Inflammatory macrophage (primary cell): ENCODE data around the gene MBNL2.
A peak's percentile ranks its signal among the peaks of the same experiment; 100 is the strongest.

ENCODE experiments used
- DNase-seq, 2 donors: peaks; one replicate each; pipeline ENCODE4 v3.0.0-alpha.2; 2020 to 2022

MBNL2 gene

DNA sequence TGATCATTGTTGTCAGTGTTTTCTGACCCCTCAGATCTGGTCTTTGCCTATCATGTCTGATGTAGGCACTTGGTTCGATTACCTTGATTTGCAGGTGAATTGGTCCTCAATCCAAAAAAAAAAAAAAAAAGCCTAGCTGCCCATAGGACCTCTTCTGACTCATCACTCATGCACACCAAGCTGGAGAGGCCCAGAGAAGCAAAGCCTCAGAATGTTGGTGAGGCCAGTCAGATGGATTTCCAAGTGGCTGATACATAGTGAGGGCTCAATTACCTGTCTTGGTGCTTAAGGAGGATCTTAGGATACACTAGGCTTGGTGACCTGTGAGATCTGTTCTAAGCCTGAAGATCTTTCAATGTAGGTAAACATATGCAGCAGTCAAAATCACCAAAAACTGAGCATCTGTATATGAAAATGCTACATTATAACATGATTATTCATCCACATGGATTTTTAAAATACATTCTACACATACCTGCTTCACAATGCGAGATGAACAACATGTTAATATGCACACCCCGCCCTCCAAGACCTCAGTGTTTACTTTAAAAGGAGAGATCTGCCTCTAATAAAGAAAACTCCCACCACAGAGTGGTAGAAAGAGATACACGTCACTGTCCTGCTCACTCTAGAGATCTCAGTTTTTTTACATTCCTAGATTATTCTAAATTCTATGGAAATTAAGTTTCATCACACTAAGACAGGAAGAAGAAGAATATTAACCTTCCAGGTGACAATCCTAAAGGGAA, 132.0 kb downstream of the MBNL2 start:
- DNase-seq, result no peak

DNA sequence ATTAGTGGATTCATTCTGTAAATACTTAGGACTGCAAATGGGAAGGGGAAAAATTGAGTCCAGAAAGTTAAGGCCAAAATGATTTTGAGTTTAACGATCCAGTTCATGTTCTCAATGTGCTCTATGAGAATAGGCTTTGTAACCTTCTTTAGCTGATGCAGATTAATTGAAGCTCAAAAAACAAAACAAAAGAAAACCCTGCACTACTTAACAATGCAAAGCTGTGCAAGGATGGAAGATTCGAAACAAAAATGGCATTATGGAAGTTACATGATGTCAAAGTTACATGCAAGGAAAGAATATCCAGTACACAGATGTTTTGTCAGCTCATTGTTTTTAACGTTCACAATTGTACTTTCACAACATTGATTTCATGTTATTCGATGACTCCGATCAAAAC, 132.7 kb downstream of the MBNL2 start:
- DNase-seq, result no peak

DNA sequence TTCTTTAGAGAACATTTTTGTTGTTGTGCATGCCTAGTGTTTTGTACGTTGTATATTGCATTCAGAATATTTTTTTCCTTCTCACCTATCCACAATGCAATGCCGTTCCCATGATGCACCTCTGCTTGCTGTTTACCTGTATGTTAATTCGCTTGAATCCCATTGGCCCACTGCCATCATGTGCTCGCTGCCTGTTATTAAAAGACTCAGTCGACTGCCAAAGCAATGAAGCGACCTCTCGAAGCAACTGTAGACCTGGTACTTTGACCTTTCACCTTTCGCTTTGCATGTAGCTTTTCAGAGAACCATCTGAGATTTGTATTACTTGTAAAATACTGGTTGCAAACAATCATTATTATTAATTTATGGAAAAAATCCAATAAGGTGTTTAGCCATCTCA, 134.5 kb downstream of the MBNL2 start:
- DNase-seq, result no peak

DNA sequence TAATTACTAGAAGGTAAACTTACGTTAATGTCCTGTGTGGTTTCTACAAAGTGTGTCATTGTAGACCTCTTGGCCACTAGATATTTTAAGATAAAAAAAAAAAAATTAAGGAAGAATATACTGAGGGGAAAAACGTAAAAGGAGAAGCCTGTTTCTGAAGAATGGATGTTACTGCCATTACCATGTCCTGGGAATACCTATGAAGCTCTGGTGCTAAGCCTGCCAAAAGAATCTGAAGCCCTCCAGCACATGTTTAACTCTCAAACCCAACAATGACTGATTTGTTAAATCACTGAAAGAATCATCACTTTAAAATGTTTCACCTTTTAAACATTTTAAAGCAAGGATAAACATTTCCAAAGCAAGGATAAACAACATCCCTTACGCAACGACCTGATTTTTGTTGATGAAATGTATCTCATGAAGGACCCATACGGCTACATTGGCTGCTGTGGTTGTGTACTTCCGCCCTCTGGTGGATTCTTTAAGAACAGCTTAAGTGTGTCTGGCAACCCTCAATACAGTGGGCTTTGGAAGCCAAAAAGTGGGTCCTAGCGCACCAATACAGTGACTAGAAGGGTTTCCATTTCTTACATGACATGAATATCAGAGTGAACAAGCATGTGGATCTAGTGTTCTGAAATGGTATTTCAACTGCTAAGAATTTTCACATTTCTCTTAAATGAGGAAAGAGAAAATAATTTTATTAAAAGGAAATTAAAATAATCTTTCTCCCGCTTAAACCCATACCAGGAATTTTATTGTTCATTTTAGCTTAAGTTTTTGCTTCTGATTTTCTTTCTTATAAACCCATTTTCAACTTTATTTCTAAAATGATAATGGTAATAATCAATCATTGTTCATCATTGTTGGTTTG, 137.3 kb downstream of the MBNL2 start:
- peak; percentile 78 to 79 for DNase-seq

DNA sequence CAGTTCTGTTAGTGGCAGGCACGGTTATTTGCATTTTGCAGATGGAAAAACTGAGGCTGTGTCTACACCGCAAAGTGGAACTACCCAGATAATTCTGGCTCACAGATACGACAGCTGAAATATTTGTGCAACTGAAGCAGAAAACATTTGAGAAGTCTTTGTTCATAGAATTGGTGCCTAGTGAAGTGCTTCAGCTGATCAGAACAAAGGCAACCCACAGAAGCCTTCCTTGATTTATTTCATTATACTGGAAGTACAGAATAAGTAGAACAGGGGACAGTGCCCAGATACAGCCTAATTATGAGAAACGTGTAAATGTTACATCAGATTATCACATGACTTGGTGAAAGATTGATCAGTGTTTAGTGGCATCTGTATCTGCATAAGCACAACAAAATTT, 138.5 kb downstream of the MBNL2 start:
- DNase-seq, result no peak

DNA sequence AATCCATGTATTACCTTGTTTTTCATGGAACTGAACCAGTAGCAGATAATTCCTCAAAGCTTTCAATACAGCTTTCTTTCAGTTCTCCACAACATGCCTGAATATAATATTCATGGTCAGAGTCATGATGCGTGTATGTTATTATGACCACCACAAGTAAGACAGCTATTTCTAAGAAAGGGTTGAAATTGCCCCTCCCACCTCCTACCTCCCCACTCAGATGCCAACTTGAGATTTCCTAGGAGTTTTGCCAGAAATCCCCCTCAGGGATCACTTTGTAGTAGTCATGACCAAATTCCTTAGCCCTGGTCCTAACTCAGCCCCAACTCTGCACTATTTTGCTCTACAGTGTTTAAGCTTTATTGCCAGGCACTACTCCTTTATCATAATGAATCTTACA, 141.9 kb downstream of the MBNL2 start:
- no peak for DNase-seq

DNA sequence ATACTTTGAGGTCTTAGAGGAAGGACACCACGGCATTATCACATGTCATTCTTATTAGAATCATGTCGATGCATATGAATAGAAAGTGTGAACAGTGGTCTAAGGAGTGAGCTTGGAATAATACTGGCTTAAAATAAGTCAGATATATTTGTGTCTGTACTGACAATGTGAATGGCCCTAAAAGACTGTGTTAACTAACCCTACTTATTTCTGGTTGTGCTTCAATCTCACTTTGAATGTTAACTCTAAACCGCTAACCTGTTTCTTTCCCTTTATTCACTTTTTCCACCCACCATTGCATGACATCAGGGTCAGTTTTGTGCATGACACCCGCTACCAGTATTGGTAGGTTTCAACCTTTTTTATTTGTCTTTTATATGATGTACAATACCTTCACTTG, 142.7 kb downstream of the MBNL2 start:
- DNase-seq, result no peak

DNA sequence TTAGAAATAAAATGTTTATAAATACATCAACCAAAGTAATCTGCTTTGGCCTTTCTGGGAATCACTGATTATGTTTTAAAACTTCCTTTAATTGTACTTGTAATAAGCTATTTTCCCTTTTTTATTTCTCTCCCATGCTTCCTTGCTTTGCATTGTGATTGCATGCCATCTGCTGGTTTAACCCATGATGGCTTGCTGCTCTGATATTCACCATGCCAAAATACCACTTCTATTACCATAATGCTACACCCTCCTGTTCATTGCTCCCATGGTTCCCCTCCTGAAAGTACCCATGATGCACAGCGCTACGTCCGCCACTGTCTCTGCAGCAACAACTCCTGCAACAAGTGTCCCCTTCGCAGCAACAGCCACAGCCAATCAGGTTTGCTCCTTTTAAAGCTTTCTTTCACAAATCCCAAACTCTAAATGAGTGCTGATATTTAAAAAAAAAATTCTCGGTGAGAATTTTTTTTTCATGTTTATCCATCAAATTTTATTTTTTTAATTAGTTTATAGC, 144.1 kb downstream of the MBNL2 start:
- no peak for DNase-seq

DNA sequence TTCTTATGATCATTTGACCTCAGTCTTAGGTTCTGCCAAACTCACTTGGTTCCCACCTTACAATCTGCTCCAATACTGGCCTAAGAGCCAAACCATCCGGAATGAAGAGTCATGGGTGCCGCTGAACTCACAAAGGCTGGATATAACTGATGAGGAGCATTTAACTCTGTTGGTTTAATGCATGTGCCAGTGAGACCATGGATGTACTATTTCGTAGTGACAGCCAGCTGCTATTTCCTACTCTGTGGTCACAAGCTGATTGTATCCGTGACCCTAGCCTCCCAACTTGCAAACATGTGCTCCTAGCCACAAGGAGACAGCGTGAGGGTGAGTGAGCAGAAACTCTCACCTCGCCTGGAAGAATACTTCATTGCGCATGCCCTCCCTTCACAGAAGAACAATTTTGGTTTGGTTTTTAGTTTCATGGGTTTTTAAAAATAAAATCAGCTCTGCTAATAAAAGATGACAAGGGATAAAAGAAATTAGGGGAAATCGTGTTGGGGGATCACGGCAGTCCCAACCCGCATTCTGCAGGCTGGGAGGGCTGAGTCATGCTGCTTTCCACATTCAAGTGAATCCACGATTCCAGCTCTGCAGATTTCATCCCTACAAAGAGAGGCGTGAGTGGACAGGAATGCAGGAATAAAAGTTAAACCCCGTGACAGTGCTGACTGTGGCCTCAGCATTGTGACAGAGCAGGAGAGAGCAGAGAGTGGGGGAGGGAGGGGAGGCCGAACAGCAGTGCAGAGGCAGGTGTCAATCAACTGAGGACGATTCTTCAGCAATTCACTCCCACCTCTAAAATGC, 145.1 kb downstream of the MBNL2 start:
- DNase-seq, result peak; percentile 79 to 92

DNA sequence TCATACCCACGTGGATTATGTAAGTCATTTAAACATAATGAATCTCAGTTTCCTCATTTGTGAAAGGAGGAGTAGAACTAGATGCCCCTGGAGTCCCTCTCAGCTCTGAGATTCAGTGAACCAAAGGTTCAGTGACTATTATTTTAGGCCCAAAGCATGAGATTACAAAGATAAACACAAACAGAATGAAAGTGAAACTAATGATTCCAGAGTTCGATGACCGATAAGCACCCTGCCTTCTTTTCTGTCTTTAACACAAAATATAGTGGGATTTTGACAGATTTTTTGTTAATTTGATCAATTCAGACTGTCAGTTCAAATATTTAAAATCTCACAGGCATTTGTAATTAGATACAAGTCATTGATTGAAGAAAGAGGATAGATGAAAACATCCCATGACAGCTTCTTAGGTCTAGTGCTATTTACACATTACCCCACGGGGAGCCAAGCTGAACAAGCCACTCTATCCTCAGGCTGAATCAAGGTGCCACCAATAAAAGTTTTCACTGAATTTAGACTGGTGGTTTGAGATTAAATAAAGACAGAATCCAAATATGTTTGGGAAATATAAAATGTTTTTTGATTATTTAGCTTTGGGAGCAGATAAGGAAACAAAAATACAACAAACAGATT, 147.2 kb downstream of the MBNL2 start:
- DNase-seq, result peak; percentile 35 to 45

DNA sequence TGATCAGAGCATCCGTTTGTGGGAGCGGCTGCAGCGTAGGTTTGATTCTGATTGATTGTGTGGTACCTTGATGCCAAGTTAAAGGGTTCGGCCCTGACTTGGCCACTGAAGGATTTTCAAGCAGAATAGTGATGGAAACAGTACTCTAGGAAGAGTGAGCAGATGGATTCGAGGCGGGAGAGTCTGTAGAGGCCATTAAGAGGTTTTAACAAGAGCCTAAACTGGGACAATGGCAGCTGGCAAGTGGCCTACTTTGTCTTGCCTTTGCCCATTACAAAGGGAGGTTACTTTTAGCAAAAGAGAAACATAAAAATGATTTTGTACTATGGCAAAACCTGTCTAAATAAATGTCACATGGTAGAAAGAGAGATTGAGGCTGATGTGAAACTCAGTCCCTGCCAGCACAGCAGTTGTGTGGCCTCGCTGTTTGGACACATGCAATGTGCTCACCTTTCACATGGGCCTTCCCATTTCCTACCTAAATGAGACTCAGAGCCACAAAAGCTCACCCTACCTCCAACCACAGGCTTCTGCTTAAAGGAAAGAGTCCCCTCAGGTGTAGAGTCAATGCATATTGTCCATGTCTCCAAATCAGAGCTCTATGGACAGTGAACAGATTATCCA, 149.5 kb downstream of the MBNL2 start:
- no peak for DNase-seq

DNA sequence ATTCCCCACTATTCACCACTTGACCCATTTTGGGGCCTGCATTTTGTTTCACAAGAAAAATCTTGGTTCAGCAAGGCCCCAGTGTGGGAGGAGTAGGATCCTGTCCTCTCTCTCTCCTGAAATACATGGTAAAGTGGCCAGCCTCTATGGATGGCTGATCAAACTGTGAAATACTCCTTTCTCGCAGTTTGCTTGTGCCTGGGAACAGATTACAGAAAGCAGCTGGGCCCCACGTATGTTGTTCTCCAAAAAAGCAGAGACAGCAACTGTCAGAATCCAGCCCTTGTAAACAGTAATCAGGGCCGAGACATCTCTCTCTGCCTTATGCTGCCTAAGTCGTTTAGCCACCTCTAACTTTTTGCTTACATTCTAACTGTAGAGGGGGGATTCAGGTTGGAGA, 150.8 kb downstream of the MBNL2 start:
- DNase-seq, result no peak

DNA sequence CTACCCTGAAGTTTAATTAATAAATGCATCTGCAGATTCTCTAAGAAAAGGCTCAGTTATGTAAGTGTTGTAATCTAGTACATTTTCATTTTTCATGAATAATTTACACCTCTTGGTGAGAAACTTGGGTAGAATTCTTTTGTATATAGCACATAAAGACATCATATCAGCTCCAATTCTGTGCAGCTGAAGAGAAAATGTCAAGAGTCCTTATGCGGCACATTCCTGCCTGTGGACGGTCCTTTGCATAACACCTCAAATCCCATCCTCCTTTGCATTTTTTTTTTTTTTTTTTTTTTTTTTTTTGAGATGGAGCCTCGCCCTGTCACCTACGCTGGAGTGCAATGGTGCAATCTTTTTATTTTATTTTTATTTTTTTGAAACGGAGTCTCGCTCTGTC, 151.7 kb downstream of the MBNL2 start:
- DNase-seq, result no peak

DNA sequence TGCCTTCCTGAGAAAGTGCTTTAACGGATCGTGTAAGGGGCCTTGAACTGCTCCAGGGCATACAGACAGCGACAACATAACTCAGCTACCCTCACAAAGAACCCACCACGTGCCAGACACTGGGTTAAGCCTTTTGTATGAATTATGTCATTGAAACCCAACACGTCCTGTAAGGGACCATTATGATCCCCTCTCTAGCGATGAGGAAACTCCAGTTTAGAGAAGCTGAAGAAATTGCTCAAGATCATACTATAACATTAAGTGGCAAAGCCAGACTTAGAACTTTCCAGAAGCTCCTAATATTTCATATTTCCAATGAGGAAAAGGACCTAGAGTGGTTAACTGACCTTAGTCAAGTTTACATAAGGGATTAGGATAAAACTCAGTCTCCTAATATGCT, 154.8 kb downstream of the MBNL2 start:
- DNase-seq, result peak; percentile 54 to 60

DNA sequence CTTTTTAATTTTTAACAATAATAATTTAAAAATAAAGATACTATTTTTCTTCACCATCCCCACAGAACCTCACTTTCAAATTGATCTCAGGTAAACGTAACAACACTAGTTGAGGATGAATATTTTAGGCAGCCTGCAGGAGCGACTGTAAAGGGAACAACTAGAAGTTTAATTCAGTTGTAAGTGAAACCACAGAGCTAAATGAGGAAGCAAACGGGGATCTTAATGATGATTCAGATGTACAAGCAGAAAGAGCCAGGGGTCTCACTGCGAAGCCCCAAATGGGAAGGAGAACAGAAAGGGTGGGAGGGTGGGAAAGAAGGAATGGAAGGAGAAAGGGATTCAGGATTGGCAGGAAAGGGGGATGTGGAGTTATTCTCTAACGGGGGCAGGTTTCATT, 157.3 kb downstream of the MBNL2 start:
- peak; percentile 35 to 46 for DNase-seq

DNA sequence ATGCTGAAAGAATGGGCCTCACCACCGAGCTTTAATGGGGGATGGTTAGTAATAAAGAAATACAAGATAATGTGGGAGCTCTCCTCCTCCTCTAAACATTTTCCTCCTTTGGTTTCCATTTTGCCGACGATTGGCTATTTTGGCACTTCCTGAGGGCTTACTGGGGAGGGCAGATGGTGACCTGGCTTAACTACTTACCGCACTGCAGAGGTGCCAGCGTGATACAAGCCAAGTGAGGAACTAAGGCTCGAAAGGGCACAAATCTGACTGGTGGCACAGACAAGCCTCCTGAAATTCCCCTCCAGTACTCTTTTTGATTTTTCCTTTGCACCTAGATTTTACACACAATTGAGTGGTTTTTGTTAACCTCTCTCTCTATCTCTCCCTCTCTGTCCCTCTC, 158.6 kb downstream of the MBNL2 start:
- DNase-seq, result no peak

DNA sequence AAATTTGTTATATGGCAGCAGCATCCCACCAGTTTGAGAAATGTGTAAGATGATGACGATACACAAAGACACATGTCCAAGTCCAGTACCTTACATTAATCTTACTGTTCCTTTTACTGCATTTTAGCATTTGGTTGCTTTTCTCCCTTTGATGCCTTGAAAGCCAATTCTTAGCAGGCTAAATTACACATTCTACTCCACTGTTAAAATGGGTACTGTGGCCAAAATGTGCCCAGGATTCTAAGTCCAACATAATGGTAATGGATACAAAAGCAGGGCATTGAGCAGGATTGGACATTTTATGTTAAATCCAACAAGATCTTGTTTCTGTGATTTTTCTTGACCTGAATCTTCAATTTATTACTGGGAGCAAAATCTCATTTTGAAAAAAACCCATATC, 159.1 kb downstream of the MBNL2 start:
- no peak for DNase-seq

DNA sequence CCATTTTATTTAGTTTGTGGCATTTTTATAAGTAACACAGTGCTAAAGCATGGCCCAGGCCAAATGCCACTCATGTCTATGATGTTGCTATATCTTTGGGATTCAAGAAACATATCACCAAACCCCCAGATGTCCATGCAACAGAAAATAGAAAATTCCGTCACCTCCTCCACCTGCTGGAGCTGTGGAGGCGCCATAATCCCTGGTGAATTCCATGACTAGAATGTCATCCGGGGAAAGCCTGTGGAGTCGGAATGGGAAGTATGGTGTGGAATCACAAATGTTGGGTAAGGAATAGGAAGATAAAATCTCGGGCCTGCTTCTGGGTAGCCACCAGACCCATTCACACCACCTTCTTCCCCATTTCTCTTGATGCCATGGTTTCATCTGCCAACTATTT, 160.1 kb downstream of the MBNL2 start:
- DNase-seq, result no peak

DNA sequence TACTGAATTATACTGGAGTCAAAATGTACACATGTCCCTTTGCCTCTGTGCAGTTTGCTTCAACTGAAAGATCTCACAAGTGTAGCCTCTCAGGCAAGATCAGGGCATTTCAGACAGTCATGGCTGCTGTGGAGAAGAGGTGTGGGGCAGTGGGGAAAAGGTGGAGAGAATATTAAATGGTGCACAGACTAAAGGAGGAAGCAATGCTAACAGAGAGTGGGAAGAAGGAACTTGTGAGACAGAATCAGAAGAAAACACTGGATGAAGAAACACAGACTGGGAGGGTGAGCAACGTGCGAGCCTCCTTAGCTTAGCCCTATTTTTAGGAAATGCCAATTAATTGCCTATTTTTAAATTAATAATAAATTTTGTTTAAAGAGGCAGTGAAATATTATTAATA, 162.2 kb downstream of the MBNL2 start:
- DNase-seq, result peak; percentile 79 to 82

DNA sequence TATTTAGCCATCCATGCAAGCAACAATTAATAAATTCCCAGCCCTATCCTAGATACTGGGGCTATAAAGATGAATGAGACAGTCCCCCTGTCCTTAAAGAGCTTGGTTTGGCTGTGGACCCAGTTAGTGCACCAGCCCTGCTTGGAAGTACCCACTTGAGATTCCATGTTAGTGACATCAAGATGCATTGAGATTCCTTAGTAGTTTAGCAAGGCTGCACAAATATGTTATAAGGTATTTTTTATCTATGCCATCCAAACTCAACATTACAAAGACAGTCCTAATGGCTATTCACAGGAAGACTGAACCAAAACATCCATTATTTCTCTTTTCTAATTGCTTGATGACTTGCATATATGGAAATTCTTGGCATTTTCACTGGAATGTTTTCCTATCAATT, 163.0 kb downstream of the MBNL2 start:
- DNase-seq, result no peak

DNA sequence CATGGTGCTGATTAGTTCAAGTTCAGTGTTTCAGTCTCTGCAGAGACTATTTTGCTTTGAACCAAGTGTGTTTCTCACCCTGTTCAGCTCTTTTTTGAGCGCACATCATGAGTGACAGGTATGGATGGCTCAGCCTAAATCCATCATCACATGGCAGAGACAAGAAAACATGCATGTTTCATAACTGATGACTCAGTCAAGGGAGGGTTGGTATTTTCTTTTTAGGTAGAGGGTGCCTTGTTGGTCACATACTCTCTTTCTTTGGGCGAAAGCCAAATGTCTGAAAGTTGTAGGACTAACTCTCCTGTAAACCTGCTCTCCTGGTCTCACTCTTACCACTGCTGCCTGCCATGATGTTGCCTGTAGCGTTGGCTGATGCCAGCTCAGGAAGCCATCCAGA, 163.7 kb downstream of the MBNL2 start:
- DNase-seq, result peak; percentile 37 to 49
